WTC11 (cell line): ENCODE results near the gene UBE2F. TPM values are rescaled to one million over a fixed set of nuclear protein-coding genes. Genes with fewer than 3 reads are reported as not detected.
A peak's percentile ranks its signal among the peaks of the same experiment; 100 is the strongest.

Experiments
- ATAC-seq: fragments of 200-7000 bp; cut with Tn5 transposase; 2 replicates; pipeline ENCODE4 v1.10.0; 2021; ENCODE audit warnings: mild to moderate bottlenecking, moderate library complexity
- CTCF ChIA-PET: fragments of 300-600 bp; sonication (Branson Sonifier 250); formaldehyde crosslinking; loops from one replicate; lab custom pipeline; 2021; ENCODE audit warnings: antibody characterized with exemption; lab: Charles Lee
- POLR2A ChIA-PET: fragments of 350-600 bp; sonication (Branson Sonifier 250); formaldehyde crosslinking; loops from one replicate; lab custom pipeline; 2021; ENCODE audit warnings: antibody characterized with exemption; lab: Charles Lee
- DNase-seq: peaks from one replicate; pipeline ENCODE4 v3.0.0; 2021; ENCODE audit warnings: low spot score
- H3K27ac Mint-ChIP-seq: 2 replicates; pipeline ENCODE4 v1.8.0; 2021; ENCODE audit warnings: mixed read lengths
- H3K27me3 Mint-ChIP-seq: 2 replicates; pipeline ENCODE4 v1.8.0; 2021; ENCODE audit warnings: low read depth, mild to moderate bottlenecking, moderate library complexity, mixed read lengths
- H3K36me3 Mint-ChIP-seq: 2 replicates; pipeline ENCODE4 v1.8.0; 2021; ENCODE audit warnings: mixed read lengths
- H3K4me1 Mint-ChIP-seq: 2 replicates; pipeline ENCODE4 v1.8.0; 2022; ENCODE audit warnings: mixed read lengths
- H3K4me3 Mint-ChIP-seq: 2 replicates; pipeline ENCODE4 v1.8.0; 2021; ENCODE audit warnings: mild to moderate bottlenecking, moderate library complexity, mixed read lengths
- H3K9me3 Mint-ChIP-seq: 2 replicates; pipeline ENCODE4 v1.8.0; 2021; ENCODE audit warnings: mixed read lengths
- FOXK1 ChIP-seq: sonication (generic); formaldehyde crosslinking; IDR thresholded peaks from 2 replicates; pipeline ENCODE4 v1.8.0; 2022; ENCODE audit warnings: mild to moderate bottlenecking, moderate library complexity, missing genetic modification reagents
- FOXP1 ChIP-seq: sonication (generic); formaldehyde crosslinking; IDR thresholded peaks from 2 replicates; pipeline ENCODE4 v1.8.0; 2022; ENCODE audit warnings: missing genetic modification reagents, mild to moderate bottlenecking, moderate library complexity, borderline replicate concordance
- GABPB1 ChIP-seq: sonication (generic); formaldehyde crosslinking; IDR thresholded peaks from 2 replicates; pipeline ENCODE4 v1.8.1; 2023; ENCODE audit warnings: mild to moderate bottlenecking, missing genetic modification reagents
- IRF2 ChIP-seq: sonication (generic); formaldehyde crosslinking; IDR thresholded peaks from 2 replicates; pipeline ENCODE4 v1.8.0; 2022; ENCODE audit warnings: low read depth, missing genetic modification reagents, borderline replicate concordance
- JUN ChIP-seq: sonication (generic); formaldehyde crosslinking; IDR thresholded peaks from 2 replicates; pipeline ENCODE4 v1.8.0; 2023; ENCODE audit warnings: mild to moderate bottlenecking, missing genetic modification reagents
- MYBL2 ChIP-seq: sonication (generic); formaldehyde crosslinking; IDR thresholded peaks from 2 replicates; pipeline ENCODE4 v1.8.1; 2023; ENCODE audit warnings: mild to moderate bottlenecking, moderate library complexity, missing genetic modification reagents
- NR1H2 ChIP-seq: sonication (generic); formaldehyde crosslinking; IDR thresholded peaks from 2 replicates; pipeline ENCODE4 v1.9.0; 2021; ENCODE audit warnings: mild to moderate bottlenecking, moderate library complexity, missing genetic modification reagents
- RELA ChIP-seq: sonication (generic); formaldehyde crosslinking; IDR thresholded peaks from 2 replicates; pipeline ENCODE4 v1.8.1; 2022; ENCODE audit warnings: missing genetic modification reagents, mild to moderate bottlenecking, borderline replicate concordance
- ZNF396 ChIP-seq: fragments of 250-450 bp; sonication (Bioruptor Pico); IDR thresholded peaks from 2 replicates; pipeline ENCODE4 v1.8.0; 2021; ENCODE audit warnings: mild to moderate bottlenecking, moderate library complexity, borderline replicate concordance
- ZNF423 ChIP-seq: fragments of 250-450 bp; sonication (Bioruptor Pico); IDR thresholded peaks from 2 replicates; pipeline ENCODE4 v2.1.2; 2022; ENCODE audit warnings: mild to moderate bottlenecking, moderate library complexity
- total RNA-seq: library from RNA; stranded (reverse); gene quantifications from 3 replicates; pipeline ENCODE4 v1.2.3, GENCODE V29; 2021
- TF ChIP-seq, protein P1 (sequence below): sonication (generic); formaldehyde crosslinking; IDR thresholded peaks from 2 replicates; pipeline ENCODE4 v1.8.1; 2023; ENCODE audit warnings: mild to moderate bottlenecking, missing genetic modification reagents, moderate library complexity
- TF ChIP-seq, protein P2 (sequence below): fragments of 250-450 bp; sonication (Bioruptor Pico); IDR thresholded peaks from 2 replicates; pipeline ENCODE4 v1.9.0; 2021; ENCODE audit warnings: mild to moderate bottlenecking
- TF ChIP-seq, protein P3 (sequence below): sonication (generic); formaldehyde crosslinking; IDR thresholded peaks from 2 replicates; pipeline ENCODE4 v1.8.1; 2023; ENCODE audit warnings: mild to moderate bottlenecking, moderate library complexity, missing genetic modification reagents
- TF ChIP-seq, protein P4 (sequence below): sonication (generic); formaldehyde crosslinking; IDR thresholded peaks from 2 replicates; pipeline ENCODE4 v1.8.0; 2022; ENCODE audit warnings: mild to moderate bottlenecking, missing genetic modification reagents
- TF ChIP-seq, protein P5 (sequence below): sonication (generic); formaldehyde crosslinking; IDR thresholded peaks from 2 replicates; pipeline ENCODE4 v1.8.1; 2022; ENCODE audit warnings: mild to moderate bottlenecking, moderate library complexity, missing genetic modification reagents

UBE2F gene
- total RNA-seq, 1 experiment from 2014 or later, result 49.5 TPM

DNA sequence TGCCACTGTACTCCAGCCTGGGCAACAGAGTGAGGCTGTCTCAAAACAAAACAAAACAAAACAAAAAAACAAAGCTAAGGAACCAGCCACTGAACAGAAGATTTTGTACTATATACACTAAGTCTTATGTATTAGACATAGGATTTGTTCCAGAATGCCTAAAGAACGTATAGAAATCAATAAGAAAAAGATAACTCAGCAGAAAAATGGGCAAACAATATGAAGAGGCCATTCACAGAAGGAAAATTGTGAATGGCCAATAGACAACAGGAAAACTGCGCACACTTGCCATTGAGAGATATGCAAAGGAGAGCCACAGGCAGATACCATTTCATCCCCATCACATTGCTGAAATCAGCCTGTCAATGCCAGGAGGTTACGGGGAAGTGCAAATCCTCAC lies 14.9 kb upstream of the UBE2F start (continued):
- TF ChIP-seq, protein P1, sequence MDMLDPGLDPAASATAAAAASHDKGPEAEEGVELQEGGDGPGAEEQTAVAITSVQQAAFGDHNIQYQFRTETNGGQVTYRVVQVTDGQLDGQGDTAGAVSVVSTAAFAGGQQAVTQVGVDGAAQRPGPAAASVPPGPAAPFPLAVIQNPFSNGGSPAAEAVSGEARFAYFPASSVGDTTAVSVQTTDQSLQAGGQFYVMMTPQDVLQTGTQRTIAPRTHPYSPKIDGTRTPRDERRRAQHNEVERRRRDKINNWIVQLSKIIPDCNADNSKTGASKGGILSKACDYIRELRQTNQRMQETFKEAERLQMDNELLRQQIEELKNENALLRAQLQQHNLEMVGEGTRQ, result no peak
- no peak for TF ChIP-seq FOXP1 (CRISPR knock-in tag)

DNA sequence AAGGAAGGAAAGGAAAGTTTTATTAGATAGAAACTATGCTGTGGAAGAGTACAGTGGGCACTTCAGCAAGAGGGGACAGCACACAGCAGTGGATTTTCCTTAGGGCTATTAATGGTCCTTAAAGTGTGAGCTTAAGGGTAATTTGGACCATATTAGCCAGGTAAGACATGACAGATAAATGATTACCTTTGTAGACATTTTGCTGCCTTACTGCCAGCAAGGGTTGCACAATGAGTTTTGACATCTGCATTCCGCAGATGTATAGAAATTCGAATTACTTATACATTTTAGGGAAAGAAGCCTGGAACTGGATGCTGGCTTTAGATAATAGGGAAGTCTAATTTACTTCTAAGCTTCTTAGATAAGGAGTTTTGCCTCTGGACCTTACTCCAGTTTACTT lies 14.0 kb upstream of the UBE2F start:
- Mint-ChIP-seq H3K27me3 (peaks cover 19% of the 10 kb centered on the region), H3K4me3 (no peak overlapping the region), H3K9me3 (no peaks in the 10 kb centered on the region), H3K36me3 (no peaks in the 10 kb centered on the region), H3K4me1 (peaks cover 10% of the 10 kb centered on the region; the same call in 1 of the 2 replicates), H3K27ac (no peak overlapping the region)
- ChIA-PET POLR2A (no interaction called here), CTCF (interaction anchor here (4.8 kb wide), 1 partner anchor 30 kb away, joined by 26 read pairs; no protein-coding TSS in a partner anchor)
- TF ChIP-seq ZNF396 (CRISPR knock-in tag), result no peak
- TF ChIP-seq, protein P2, sequence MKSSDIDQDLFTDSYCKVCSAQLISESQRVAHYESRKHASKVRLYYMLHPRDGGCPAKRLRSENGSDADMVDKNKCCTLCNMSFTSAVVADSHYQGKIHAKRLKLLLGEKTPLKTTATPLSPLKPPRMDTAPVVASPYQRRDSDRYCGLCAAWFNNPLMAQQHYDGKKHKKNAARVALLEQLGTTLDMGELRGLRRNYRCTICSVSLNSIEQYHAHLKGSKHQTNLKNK, result no peak
- no peak for TF ChIP-seq ZNF423 (CRISPR knock-in tag)
- TF ChIP-seq, protein P3, sequence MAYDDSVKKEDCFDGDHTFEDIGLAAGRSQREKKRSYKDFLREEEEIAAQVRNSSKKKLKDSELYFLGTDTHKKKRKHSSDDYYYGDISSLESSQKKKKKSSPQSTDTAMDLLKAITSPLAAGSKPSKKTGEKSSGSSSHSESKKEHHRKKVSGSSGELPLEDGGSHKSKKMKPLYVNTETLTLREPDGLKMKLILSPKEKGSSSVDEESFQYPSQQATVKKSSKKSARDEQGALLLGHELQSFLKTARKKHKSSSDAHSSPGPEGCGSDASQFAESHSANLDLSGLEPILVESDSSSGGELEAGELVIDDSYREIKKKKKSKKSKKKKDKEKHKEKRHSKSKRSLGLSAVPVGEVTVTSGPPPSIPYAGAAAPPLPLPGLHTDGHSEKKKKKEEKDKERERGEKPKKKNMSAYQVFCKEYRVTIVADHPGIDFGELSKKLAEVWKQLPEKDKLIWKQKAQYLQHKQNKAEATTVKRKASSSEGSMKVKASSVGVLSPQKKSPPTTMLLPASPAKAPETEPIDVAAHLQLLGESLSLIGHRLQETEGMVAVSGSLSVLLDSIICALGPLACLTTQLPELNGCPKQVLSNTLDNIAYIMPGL, result no peak
- DNase-seq, result no peak
- no peak for ATAC-seq

DNA sequence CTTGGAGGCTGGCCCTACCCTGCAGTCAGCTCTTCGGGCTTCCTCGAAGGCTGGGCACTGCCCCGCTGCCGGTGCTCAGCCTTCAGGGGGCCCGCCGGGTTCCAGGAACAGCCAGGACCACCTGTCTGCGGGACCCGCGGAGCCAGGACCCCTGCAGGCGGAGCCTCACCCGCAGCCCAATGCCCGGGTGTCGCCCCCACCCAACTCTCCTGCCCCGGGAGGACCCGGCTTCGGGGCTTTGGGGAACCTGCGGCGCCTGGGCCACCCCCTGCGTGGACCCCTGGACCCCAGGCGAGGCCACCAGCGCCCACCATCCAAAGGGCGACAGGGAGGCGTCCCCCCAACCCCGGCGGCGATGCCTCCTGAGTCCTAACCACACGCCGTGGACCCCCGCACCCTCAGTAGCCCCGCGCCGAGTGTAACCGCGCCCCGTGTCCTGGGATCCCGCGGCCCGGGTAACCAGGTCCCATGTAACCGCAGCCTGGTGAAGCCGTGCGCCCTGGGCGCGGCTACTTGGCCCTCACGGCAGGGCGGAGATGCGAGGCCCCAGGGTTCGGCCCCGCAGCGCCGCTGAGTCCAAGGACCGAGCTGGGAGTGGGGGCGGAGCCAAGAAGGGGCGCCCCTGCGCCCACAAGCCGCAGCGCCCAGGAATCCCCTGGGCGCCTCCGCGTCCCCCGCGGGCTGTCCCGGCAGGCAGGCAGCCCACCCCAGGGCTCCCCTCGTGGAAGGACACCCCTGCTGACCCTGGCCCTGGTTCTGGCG lies 11.0 kb upstream of the UBE2F start:
- ATAC-seq, result peak; percentile 77
- TF ChIP-seq, protein P4, sequence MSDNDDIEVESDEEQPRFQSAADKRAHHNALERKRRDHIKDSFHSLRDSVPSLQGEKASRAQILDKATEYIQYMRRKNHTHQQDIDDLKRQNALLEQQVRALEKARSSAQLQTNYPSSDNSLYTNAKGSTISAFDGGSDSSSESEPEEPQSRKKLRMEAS (CRISPR knock-in tag), result no peak
- no peak for TF ChIP-seq NR1H2 (CRISPR knock-in tag)
- no peak for TF ChIP-seq MYBL2 (CRISPR knock-in tag)
- no peak for TF ChIP-seq GABPB1 (CRISPR knock-in tag)
- 0 out of 2 replicates have a peak, but pooled peaks have one; percentile 38 for TF ChIP-seq RELA (CRISPR knock-in tag)
- no peak for TF ChIP-seq FOXK1 (CRISPR knock-in tag)
- no peak for TF ChIP-seq IRF2
- TF ChIP-seq, protein P5, sequence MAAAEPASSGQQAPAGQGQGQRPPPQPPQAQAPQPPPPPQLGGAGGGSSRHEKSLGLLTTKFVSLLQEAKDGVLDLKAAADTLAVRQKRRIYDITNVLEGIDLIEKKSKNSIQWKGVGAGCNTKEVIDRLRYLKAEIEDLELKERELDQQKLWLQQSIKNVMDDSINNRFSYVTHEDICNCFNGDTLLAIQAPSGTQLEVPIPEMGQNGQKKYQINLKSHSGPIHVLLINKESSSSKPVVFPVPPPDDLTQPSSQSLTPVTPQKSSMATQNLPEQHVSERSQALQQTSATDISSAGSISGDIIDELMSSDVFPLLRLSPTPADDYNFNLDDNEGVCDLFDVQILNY, result no peak
- H3K36me3 Mint-ChIP-seq, result no peaks in the 10 kb centered on the region

DNA sequence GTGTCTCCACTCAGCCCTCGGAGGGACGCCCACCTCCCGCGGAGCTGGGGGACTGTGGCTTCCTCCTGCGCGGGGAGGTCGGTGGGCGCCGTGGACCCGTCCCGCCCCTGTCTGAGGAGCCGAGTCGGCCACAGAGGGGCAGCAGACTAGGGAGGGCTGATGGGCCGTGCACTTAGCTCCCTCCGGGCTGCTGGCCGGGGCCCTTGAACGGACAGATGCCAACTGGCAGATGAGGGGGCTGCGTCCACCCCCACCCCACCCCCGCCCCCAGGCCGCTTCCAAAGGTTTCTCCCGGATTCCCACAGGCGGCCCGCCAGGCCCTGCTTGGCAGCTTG lies 10.4 kb upstream of the UBE2F start:
- CTCF ChIA-PET, result interaction anchor here (0.6 to 4.8 kb wide), 12 partner anchors 9 to 164 kb away, joined by 3 to 26 read pairs (median 4); partner anchors contain the start of gene SCLY

More for the DNA sequence above, 11.0 kb upstream of the UBE2F start:
- Mint-ChIP-seq H3K27me3 (peaks cover 19% of the 10 kb centered on the region), H3K4me3 (peak overlapping the region; percentile 35), H3K4me1 (peaks cover 10% of the 10 kb centered on the region; the same call in 1 of the 2 replicates), H3K27ac (no peak overlapping the region), H3K9me3 (no peaks in the 10 kb centered on the region)
- peak; percentile 54 for DNase-seq
- ChIA-PET POLR2A (no interaction called here), CTCF (interaction anchor here (0.9 to 4.8 kb wide), 9 partner anchors 9 to 165 kb away, joined by 3 to 26 read pairs (median 4); partner anchors contain the start of gene SCLY)

More for the DNA sequence above, 10.4 kb upstream of the UBE2F start:
- ATAC-seq, result peak; percentile 84
- POLR2A ChIA-PET, result no interaction called here
- DNase-seq, result peak; percentile 50
- Mint-ChIP-seq H3K9me3 (no peaks in the 10 kb centered on the region), H3K4me1 (peaks cover 10% of the 10 kb centered on the region; the same call in 1 of the 2 replicates), H3K27ac (no peak overlapping the region), H3K27me3 (peaks cover 19% of the 10 kb centered on the region), H3K36me3 (no peaks in the 10 kb centered on the region), H3K4me3 (no peak overlapping the region; the same call in 1 of the 2 replicates)
- TF ChIP-seq, protein P1, result no peak
- TF ChIP-seq JUN (CRISPR knock-in tag), result no peak
- TF ChIP-seq, protein P3, result 0 out of 2 replicates have a peak, but pooled peaks have one; percentile 36
